Kidney (tissue), 14 donors: ENCODE data around the gene SKI. TPM values are rescaled to one million over a fixed set of nuclear protein-coding genes. Genes with fewer than 3 reads are reported as not detected.

ENCODE experiments used
- DNase-seq, 5 donors: peaks; one replicate each; pipeline ENCODE4 v3.0.0-alpha.2; 2013 to 2020
- FAIRE-seq: peaks from 2 replicates; lab custom pipeline; 2012; peaks lifted over from hg19 to GRCh38; lab: Jason Lieb, UNC
- H3K27ac ChIP-seq, 2 donors: one replicate each; pipeline ENCODE4 v1.7.0; 2013; ENCODE audit warnings: low read depth in 2 of 2, low read length in 2 of 2, inconsistent platforms in 1 of 2
- H3K27me3 ChIP-seq: one replicate; pipeline ENCODE4 v1.7.1; 2013; ENCODE audit warnings: low read length, inconsistent platforms; ENCODE audit not compliant: control insufficient read depth, insufficient read depth
- H3K36me3 ChIP-seq, 3 donors: one replicate each; pipeline versions ENCODE4 v1.7.0 to v1.7.1; 2013; ENCODE audit warnings: low read length in 3 of 3, control low read depth in 1 of 3, inconsistent platforms in 1 of 3; ENCODE audit not compliant: insufficient read depth in 3 of 3, control insufficient read depth in 2 of 3
- H3K4me1 ChIP-seq, 3 donors: one replicate each; pipeline versions ENCODE4 v1.7.0 to v1.7.1; 2013; ENCODE audit warnings: low read length in 3 of 3, inconsistent platforms in 1 of 3, low read depth in 1 of 3; ENCODE audit not compliant: control insufficient read depth in 2 of 3, insufficient read depth in 2 of 3
- H3K4me3 ChIP-seq, 3 donors: one replicate each; pipeline versions ENCODE4 v1.7.0 to v1.8.1; 2013; ENCODE audit warnings: low read length in 3 of 3, control low read depth in 1 of 3, inconsistent platforms in 1 of 3
- H3K9ac ChIP-seq, 3 donors: one replicate each; pipeline versions ENCODE4 v1.7.0 to v1.7.1; 2013; ENCODE audit warnings: low read length in 3 of 3, control low read depth in 1 of 3, inconsistent platforms in 1 of 3
- H3K9me3 ChIP-seq, 3 donors: one replicate each; pipeline versions ENCODE4 v1.7.0 to v1.7.1; 2013; ENCODE audit warnings: low read length in 3 of 3, control low read depth in 1 of 3, inconsistent platforms in 1 of 3; ENCODE audit not compliant: control insufficient read depth in 2 of 3, insufficient read depth in 1 of 3
- CTCF ChIP-seq: IDR thresholded peaks from 3 replicates; pipeline ENCODE4 v1.5.1; 2012; ENCODE audit warnings: mild to moderate bottlenecking, moderate library complexity, borderline replicate concordance; ENCODE audit not compliant: insufficient read depth; ENCODE audit errors: extremely low read depth
- intact Hi-C: fragments of 100-400 bp; cut with DNase I; formaldehyde crosslinking; loops from one replicate; pipeline ENCODE4 v1.11.1; 2022
- polyA plus RNA-seq: library from polyadenylated mRNA; stranded (reverse); fragments of 350-450 nt; fragmentation: Illumina TruSeq; extraction: RNeasy Lipid Tissue Mini Kit (QIAGEN cat#74804); gene quantifications from one replicate; pipeline ENCODE4 v1.2.3, GENCODE V29; 2014; ENCODE audit warnings: low read depth, low replicate concordance; ENCODE audit not compliant: insufficient read depth
- total RNA-seq: library from RNA; stranded (reverse); fragmentation: NEBNext Ultra II Directional; extraction: Animal tissue kit (Norgen Biotek cat#: 25700); gene quantifications from one replicate; pipeline ENCODE4 v1.2.1, GENCODE V29; 2021
- donor health status: control.
- donor health status: control.
- donor health status: control.
- donor health status: control.
- donor health status: control.
- donor health status: DM: yes; HTN: yes; CAD: no.
- donor health status: Normal renal cell carcinoma (clear cell type).

The SKI gene
- total and polyA plus RNA-seq, 2 donors from 2014 or later = 9.2 to 78.6 TPM

- intact Hi-C loops = no loop called here
- H3K36me3 ChIP-seq = no peaks in the 10 kb centered on the region
- TF ChIP-seq CTCF = no peak
- no peaks in the 10 kb centered on the region for H3K27me3 ChIP-seq
- no peaks in the 10 kb centered on the region for H3K9me3 ChIP-seq
- peaks cover 0 to 46% (median 30%) of the 10 kb centered on the region in 3 donors for H3K4me1 ChIP-seq
- H3K9ac ChIP-seq = no peak overlapping the region
- FAIRE-seq (no peak), DNase-seq (peak in 1 of 5 donors; percentile 78)
- H3K27ac ChIP-seq = peak overlapping the region in 1 of 2 donors; percentile 78
- H3K4me3 ChIP-seq = no peak overlapping the region
Measured at GRCh38 chr1:2202843-2203601, 25.1 kb upstream of the SKI start.

DNA sequence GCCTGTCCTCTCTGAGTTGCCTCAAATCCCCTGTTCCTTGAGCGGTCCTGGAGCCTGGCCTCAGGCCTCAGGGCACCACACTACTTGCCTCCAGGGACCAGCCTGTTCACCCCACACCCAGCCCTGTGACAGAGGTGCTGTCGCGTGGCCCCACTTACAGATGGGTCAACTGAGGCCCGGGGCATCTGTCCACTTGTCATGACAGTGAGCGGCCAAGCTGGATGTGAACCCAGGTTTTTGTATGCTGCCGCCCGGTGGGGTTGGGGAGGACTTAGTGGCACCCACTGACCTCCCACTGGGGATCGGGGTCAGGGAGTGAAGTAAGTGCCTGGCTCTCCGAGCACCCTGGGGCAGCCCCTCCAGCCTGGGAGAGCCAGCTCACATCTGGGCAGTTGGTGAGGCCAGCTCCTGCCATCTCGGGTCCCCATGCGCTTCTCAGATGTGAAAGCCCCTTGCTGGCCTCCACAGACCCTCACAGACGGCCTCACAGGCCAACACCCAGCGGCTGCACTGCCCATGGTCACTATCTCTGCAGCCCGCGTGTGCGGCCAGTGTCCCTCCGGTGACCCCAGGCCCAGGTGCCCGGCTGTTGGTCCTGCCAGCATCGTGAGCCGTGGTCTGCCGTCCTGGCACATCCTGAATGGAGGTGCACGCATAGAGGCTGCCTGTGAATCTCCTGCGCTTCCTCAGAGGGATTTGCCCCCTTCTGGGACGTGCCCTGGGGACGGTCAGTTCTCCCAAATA lies 24.3 kb upstream of the SKI start:
- H3K27me3 ChIP-seq = no peaks in the 10 kb centered on the region
- H3K27ac ChIP-seq = peak overlapping the region; percentile 78 to 83
- FAIRE-seq (no peak), DNase-seq (peak in 2 of 5 donors; percentile 83 to 91)
- H3K4me3 ChIP-seq = peak overlapping the region in 2 of 3 donors; percentile 48 to 54
- no peaks in the 10 kb centered on the region for H3K36me3 ChIP-seq
- no peaks in the 10 kb centered on the region for H3K9me3 ChIP-seq
- intact Hi-C loops = no loop called here
- H3K4me1 ChIP-seq = peaks cover 0 to 48% (median 36%) of the 10 kb centered on the region in 3 donors
- no peak for TF ChIP-seq CTCF
- peak overlapping the region in 1 of 3 donors; percentile 61 for H3K9ac ChIP-seq

- no peak for TF ChIP-seq CTCF
- peak overlapping the region; percentile 39 to 54 (median 48) for H3K4me3 ChIP-seq
- FAIRE-seq (no peak), DNase-seq (peak; percentile 88 to 97 (median 94))
- H3K36me3 ChIP-seq = no peaks in the 10 kb centered on the region
- peak overlapping the region in 2 of 3 donors; percentile 61 to 76 for H3K9ac ChIP-seq
- H3K4me1 ChIP-seq = peaks cover 0 to 50% (median 39%) of the 10 kb centered on the region in 3 donors
- H3K27ac ChIP-seq = peak overlapping the region; percentile 78 to 83
- intact Hi-C loops = no loop called here
- no peaks in the 10 kb centered on the region for H3K9me3 ChIP-seq
- no peaks in the 10 kb centered on the region for H3K27me3 ChIP-seq
Measured at GRCh38 chr1:2204415-2205190, 23.5 kb upstream of the SKI start.
